Muscle of arm (tissue), 12 donors: ENCODE data around the gene TTLL11. TPM values are rescaled to one million over a fixed set of nuclear protein-coding genes. Genes with fewer than 3 reads are reported as not detected.

Experiments
- DNase-seq: peaks from one replicate; pipeline ENCODE4 v3.0.0-alpha.2; 2013
- polyA plus RNA-seq, 12 donors: library from polyadenylated mRNA; unstranded; fragments of 120-200 nt; gene quantifications; one replicate each; pipeline ENCODE4 v1.2.1, GENCODE V29; 2013; ENCODE audit not compliant: insufficient read length in 12 of 12

The TTLL11 gene
- polyA plus RNA-seq, 12 donors: 13.0 to 36.5 (median 27.4) TPM; not detected in 1

- DNase-seq: no peak
Measured at GRCh38 chr9:122111413-122112085, 18.4 kb upstream of the TTLL11 start.

- DNase-seq: no peak
Measured at GRCh38 chr9:122110100-122110833, 17.2 kb upstream of the TTLL11 start.

- DNase-seq: no peak
Measured at GRCh38 chr9:122109035-122109813, 16.1 kb upstream of the TTLL11 start.

DNA sequence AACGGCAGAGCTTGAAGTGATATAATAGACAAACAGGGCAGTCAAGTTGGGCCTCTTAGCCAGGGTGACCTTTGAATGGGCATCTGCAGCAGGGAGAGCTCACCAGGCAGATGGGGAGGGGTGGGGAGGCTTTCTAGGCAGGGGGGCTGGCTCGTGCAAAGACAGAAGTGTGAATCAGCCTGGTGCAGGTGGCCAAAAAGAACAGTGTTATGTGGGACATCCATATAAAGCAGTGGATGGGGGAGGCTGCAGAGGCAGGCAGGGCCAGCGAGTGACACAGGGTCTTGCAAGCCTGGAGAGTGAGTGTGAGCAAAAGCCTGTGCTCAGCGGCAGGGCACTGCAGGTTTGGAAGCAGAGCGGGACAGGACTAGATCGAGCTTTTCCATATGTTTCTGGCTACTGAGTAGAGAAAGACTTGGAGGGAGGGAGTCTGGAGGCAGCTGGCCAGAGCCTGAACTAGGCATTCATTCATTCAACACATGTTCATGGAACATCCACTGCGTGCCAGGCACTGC is 14.2 kb upstream of the TTLL11 start:
- no peak for DNase-seq

- no peak for DNase-seq
Measured at GRCh38 chr9:122106576-122106975, 13.5 kb upstream of the TTLL11 start.

GRCh38 chr9:122103985-122104384 is 10.9 kb upstream of the TTLL11 start:
- DNase-seq: no peak

GRCh38 chr9:122102156-122102555 is 9.0 kb upstream of the TTLL11 start:
- DNase-seq: no peak

DNA sequence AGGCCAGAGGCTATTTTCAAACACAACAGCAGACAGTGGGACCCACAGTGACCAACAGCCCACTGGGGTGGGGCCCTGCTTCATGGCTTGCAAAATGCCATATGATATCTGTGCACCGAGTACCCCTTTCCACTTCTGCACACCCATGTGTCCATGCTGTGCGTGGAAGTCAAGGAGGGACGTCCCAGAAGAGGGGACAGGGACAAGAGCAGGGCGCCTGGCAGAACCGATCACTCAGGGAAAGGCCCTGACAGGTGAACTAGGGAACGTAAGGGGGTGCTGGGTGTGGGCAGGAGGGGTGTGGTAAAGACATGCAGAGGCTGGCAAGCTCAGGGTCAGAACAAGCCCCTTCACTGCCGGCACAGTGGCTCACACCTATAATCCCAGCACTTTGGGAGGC is 7.6 kb upstream of the TTLL11 start:
- DNase-seq: no peak

DNA sequence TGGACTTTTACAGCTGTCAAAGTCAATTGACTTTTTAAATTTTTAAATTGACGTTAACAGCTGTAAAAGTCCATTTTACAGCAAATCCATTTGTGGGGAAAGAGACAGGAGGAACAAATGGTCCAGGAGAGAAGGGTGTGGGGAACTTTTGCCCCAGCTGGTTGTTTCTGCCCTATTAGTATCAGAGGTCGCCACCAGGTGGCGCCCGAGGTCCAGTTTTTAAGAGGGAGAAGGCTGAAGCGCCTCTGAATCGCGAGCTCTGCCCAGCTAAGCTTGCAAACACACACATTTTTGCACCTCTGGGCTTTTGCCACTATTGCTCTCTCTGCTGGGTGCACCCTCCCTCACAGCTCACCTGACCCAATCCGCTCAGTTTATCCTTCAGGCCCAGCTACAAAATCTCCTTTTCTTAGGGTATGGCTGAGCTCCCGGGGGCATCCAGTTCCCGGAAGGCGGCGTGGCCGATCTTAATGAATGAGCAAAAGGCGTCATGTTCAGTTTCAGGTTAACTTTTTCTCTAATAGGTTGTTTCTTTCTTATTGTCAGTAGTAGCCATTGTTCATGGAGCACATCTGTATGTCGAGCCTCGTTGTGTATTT is 6.3 kb upstream of the TTLL11 start:
- DNase-seq: peak; percentile 86

GRCh38 chr9:122097679-122098315 is 4.7 kb upstream of the TTLL11 start:
- no peak for DNase-seq

DNA sequence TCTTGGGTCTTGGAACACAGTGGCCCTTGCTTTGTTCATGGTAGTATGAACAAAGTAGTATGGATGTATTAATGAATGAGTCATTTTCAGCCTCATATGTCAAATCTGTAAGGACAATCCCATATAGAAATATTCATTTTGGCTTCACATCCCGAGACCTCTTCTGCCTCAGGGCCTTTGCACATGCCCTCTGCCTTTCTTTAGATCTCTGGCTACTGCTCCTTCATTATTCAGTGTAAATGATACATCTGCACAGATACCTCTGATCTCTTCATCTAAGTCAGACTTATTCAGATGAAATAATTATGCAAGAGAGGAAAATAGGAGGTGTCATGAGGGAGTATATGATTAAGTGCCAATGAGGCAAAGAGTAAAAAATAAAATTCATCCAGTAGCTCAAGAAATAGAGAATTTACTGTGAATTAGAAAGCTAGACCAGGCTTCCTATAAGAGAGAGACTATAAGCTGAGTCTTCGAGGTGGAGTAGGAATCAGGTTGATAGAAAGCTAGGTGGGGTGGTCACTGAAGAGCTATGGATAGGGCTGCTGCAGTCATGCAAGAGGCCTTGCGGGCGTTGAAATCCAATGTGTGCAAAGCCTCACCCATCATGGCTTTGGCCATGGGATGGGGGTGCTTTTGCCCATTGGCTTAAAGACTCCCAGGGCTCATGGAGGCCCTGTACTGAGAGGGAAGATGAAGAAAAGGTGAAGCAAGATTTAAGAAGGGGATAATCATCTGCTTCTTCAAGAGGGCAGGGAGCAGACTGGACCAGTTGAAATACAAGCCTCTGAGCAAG is 3.7 kb upstream of the TTLL11 start:
- no peak for DNase-seq

GRCh38 chr9:122095010-122095767 is 2.1 kb upstream of the TTLL11 start:
- DNase-seq: peak; percentile 45

DNA sequence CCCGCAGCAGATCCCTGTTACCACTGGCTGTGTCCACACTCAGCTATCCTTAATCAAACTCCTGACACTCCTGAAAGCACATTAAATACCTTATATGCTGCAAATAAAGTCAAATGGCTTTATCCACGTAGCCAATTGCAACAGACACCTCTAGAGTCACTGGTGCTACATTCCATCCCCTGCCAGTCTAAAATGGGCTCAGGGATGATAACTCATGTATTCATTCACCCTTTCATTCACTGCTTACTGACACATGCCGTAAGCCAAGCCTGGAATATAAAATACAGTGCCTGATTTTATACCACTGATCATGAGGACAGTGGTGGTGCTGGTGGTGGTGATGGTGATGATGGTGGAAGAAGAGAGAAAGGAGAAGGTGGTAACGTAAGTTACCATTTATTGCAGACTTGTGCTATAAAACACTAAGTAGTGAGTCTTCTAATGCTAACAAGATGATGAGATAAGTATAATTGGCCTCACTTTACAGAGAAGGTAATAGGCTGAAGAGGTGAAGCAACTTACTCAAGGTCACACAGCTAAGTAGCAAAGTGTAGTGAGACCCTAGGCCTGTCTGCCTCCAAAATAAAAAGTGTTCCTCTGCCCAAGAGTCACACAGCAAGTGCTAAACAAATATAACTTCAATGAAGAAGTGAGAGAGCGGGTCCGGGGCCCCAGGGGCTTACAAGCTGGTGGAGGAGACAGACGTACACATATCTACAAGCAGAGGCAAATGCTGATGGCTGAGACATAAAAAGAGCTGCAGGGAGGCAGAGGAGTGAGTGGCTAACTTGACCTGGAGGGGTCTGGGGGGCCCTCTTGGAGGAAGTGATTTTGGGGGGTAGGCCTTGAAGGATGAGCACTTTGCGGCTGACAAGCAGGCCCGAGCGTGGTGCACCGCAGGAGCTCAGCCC is 1.2 kb downstream of the TTLL11 start:
- DNase-seq: no peak

DNA sequence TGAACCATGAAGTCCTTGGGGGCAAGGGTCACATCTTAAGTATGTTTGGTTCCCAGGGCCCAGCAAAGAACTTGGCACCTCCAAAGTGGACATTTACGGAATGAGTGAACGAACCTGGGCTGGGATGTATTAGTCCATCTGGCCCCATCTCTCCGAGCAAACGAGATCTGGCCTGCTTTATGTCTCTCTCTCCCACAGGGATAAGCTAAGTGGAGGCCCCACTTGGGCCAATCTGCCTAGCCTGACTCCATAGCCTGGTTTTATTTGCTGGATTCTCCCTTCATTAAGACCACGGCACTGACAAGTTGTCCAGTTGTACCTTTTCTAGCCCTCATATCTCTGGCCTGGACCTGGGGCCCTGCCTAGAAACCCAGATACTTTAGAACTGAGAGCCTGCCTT is 2.1 kb downstream of the TTLL11 start:
- no peak for DNase-seq

- no peak for DNase-seq
Measured at GRCh38 chr9:122090287-122090883, 2.7 kb downstream of the TTLL11 start.

DNA sequence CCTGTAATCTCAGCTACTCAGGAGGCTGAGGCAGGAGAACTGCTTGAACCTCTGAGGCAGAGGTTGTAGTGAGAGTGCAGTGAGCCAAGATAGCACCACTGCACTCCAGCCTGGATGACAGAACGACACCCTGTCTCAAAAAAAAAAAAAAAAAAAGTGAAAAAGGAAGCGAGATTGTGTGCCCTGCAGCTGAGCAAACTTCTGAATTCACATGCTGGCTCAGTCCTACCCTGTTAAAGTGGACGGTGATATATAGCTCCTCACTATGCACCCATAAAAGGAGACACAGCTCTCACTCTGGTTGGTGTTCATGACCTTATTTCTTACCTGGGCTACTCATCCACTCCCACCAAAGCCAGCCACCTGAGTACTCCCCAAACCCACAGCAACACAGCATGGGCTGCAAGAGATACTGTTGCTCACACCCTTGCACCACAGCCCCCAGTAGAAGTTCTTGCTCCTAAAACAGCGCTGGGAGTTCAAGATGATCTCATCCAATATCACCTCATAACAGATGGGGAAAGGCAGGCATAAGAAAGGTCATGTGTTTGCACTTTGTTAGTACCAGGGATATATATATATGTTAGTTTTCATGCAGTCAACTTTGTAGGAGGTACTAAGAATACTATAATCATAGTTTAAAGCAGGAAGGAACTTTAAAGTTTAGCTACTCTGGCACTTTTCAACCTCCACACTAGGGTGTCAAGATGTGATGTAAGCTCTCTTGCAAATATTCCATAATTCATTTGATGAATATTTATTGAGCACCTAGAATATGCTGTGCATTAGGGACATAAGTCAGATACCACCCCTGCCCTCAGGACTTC is 4.0 kb downstream of the TTLL11 start:
- no peak for DNase-seq

DNA sequence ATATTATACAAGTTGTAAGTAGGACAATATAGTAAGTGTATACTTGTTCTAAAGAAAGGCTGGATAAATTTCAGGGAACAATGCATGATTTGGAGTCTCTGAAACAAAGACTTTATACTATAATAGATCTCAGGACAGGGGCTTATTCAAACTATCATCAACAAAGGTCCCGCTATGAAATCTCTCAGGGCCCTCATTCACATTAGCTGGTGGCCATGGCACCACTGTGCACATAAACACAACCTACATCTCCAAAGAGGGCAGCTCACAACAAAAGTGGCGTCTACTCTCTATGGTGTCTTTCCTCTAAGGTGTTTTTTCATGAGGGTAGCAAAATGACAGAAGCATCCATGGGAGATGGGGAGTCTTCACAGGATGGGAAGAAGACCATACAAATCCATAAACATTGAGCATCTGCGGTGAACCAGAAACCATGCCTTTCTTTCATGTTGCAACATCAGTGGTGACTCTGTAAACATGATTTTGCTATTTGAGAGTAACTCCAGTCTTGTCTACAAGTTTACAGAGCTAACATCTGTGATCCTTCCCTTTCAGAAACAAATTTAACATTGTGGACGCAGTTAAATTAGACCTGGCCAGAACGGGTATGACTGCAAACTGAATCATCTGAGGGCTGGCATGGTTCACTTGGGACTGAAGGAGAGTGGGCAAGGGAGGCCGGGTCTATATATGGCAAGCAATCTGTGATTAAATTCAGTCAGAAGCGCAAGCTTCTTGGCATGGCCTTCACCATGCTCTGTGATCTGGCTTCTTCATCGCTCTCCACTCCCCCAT is 5.5 kb downstream of the TTLL11 start:
- no peak for DNase-seq
